Stromal cell of bone marrow (primary cell): ENCODE results near the gene CCDC92B.
A peak's percentile ranks its signal among the peaks of the same experiment; 100 is the strongest.
"Not testable (repeated sequence)": the region's sequence is repeated elsewhere in the genome, so short reads cannot be mapped to it uniquely, and the experiment has no call there.

Experiments used
- DNase-seq: peaks from one replicate; pipeline ENCODE4 v3.0.0-alpha.2; 2012; ENCODE audit warnings: low read depth

The CCDC92B gene

GRCh38 chr17:2749058-2749783 is at the start of gene CCDC92B:
Gene CCDC92B (minus strand): TSS chr17:2749652. CDS start chr17:2735145, 14,507 bp downstream.
- DNase-seq, result no peak

- DNase-seq, result no peak
Measured at GRCh38 chr17:2798678-2799077, 49.2 kb upstream of the CCDC92B start.

DNA sequence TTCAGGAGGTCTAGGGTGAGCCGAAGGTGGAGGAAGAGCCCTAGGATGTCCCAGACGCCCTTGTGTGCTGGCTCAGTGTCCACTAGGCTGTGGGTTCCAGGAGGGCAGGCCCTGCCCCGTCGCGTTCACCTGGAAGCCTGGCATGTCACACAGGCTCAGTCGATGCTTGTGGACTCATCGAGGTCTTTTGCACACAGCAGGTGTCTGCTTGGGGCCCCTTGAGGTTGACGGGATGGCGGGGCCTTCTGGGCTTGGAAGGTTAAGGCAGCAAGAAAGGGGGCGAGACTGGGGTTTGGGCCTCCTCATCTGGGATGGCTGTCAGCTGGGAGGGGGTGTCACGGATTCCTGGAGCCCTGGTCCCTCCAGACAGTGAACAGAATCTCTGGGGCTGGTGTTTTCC is 48.7 kb upstream of the CCDC92B start:
- no peak for DNase-seq

DNA sequence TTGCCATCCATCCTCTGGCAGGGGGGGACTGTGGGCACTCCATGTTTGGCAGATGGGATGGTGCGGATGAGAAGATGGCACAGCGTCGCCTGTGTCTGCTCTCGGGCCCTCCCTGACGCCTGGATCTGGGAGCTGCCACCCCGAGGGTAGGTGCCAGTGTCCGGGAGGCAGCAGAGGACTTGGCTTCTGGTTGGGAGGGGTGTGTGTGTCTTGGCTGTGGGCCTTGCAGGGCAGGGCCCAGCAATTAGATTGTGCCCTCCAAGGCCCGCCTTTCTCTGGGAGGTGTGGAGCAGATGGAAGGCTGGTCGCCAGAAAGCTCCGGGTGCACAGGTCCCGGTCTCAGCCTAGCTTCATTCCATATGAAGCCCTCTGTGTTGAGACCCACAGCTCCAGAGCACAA is 48.2 kb upstream of the CCDC92B start:
- no peak for DNase-seq

GRCh38 chr17:2797226-2797625 is 47.8 kb upstream of the CCDC92B start:
- no peak for DNase-seq

GRCh38 chr17:2796164-2797125 is 47.0 kb upstream of the CCDC92B start, which contains the start of gene RAP1GAP2:
Gene RAP1GAP2 (plus strand): TSS chr17:2796438. CDS start chr17:2796528, 90 bp downstream.
- DNase-seq, result no peak

DNA sequence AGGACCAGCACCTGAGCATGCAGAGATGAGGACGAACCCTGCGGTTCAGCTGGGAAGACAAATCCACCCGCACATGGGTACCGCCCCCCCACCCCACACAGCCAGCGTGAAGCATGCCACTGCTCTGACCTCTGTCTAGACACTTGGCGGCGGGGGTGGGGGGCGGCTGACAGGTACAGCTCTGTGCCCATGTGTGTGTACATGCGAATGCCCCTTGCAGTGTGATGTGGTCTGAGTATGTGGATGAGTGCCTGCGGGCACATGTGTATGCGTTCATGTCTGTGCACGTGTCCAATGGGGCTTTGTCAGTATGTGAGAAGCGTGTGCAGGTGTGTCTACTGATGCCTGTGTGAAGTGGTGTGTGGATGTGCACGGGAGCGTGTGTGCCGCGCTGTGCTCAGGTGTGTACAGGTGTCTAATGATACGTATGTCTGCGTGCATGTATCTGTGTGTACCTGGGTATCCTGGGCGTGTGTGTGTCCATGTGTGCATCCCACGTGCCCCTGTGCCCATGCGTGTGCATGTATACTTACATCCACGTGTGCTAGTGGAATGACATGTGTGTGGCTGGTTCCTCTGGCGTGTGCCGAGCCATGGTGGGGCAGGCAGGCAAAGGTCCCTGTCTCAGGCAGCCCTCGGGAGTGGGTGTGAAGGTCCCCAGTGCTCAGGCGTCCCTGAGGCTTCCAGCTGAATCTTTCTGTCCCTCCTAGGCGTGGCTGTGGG is 46.1 kb upstream of the CCDC92B start:
- no peak for DNase-seq

- DNase-seq, result no peak
Measured at GRCh38 chr17:2794111-2794803, 44.8 kb upstream of the CCDC92B start.

GRCh38 chr17:2792366-2793169 is 43.1 kb upstream of the CCDC92B start:
- DNase-seq, result no peak

DNA sequence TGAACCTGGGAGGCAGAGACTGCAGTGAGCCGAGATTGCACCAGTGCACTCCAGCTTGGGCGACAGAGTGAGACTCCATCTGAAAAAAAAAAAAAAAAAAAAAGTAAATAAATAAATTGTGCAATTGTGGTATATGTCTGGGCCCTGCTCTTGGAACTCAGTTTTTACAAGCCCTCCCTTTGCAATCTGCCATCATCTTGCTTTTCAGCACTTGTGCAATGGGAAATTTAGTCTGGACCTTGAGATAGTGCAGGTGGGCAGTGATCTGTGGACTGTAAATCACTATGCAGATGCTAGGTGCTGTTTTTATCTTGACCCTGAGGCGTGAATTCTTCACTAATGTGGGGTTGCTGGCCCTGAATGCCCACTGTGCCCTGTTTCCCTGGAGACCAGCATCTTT is 40.2 kb upstream of the CCDC92B start:
- DNase-seq, result no peak

GRCh38 chr17:2786176-2786881 is 36.9 kb upstream of the CCDC92B start:
- DNase-seq, result peak; percentile 40

DNA sequence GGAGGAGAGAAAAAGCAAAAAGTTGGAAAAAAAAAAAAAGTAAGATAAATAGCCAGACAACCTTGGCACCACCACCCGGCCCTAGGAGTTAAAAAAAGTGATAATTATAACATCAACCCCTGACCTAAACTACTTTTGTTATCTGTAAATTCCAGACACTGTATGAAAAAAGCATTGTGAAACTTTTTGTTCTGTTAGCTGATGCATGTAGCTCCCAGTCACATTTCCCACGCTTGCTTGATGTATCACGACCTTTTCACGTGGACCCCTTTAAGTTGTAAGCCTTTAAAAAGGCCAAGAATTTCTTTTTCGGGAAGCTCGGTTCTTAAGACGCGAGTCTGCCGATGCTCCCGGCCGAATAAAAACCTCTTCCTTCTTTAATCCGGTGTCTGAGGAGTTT is 35.9 kb upstream of the CCDC92B start:
- DNase-seq, result not testable (repeated sequence)

- no peak for DNase-seq
Measured at GRCh38 chr17:2784864-2785263, 35.4 kb upstream of the CCDC92B start.

GRCh38 chr17:2783310-2784030 is 34.0 kb upstream of the CCDC92B start:
- DNase-seq, result no peak

GRCh38 chr17:2782055-2782454 is 32.6 kb upstream of the CCDC92B start:
- DNase-seq, result no peak

DNA sequence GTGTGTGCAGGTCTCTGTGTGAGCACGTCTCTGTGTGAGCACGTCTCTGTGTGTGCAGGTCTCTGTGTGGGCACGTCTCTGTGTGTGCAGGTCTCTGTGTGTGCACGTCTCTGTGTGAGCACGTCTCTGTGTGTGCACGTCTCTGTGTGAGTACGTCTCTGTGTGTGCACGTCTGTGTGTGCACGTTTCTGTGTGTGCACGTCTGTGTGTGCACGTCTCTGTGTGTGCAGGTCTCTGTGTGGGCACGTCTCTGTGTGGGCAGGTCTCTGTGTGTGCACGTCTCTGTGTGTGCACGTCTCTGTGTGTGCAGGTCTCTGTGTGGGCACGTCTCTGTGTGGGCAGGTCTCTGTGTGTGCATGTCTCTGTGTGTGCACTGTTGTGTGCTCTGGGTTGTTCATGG is 32.1 kb upstream of the CCDC92B start:
- not testable (repeated sequence) for DNase-seq

DNA sequence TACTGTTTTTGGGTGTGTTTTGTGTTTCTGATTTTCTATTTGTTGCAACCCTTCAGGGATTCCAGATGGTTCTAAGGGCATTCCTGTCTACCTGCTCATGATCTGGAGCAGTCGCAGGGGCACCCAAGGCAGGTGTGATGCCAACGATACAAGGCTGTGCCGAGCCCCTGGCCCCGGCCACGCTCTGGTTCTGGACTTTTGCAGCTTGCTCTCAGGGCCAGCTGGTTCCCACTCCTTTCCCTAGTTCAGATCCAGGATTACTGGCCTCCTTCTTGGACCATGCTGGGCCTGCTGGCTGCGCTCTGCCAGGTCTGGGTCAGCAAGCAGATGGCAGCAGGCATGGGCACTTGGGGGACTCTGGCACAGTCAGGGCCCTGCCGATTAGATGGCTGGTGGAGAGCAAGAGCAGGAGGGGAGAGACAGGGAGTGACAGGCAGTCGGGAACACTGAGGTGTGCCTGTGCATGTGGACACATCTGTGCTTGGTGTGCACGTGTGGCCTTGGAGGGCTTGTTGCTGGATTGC is 31.5 kb upstream of the CCDC92B start:
- DNase-seq, result no peak

- no peak for DNase-seq
Measured at GRCh38 chr17:2780256-2780655, 30.8 kb upstream of the CCDC92B start.

GRCh38 chr17:2779545-2779944 is 30.1 kb upstream of the CCDC92B start:
- DNase-seq, result no peak
